ENCODE results near the gene CCN2. TPM values are rescaled to one million over a fixed set of nuclear protein-coding genes. Genes with fewer than 3 reads are reported as not detected.

The CCN2 gene
- total RNA-seq, 1 donor from 2014 or later, result 118 TPM

- Histone ChIP-seq H3K4me3 (no peak overlapping the region), H3K4me1 (no peaks in the 10 kb centered on the region), H3K36me3 (no peaks in the 10 kb centered on the region), H3K27ac (no peak overlapping the region), H3K27me3 (no peaks in the 10 kb centered on the region), H3K9me3 (no peaks in the 10 kb centered on the region)
- TF ChIP-seq CTCF (IDR thresholded peaks at IDR 0.05) (no peak), POLR2AphosphoS5 (IDR thresholded peaks at IDR 0.05; ENCODE audit: insufficient read depth in 1 of 2, low read depth in 1 of 2) (no peak), POLR2A (IDR thresholded peaks at IDR 0.05) (no peak)
- intact Hi-C loops (cut with DNase I), result loop anchor here (10.0 kb wide), 1 partner anchor 285 kb away; no protein-coding TSS in a partner anchor
- no peak for DNase-seq (ENCODE audit: extremely low spot score in 2 of 2)
These were observed 21.2 kb downstream of the CCN2 start for GRCh38 chr6:131929976-131930375.

GRCh38 chr6:131929264-131929663 is 21.9 kb downstream of the CCN2 start:
- no peak overlapping the region for H3K4me3 ChIP-seq
- H3K36me3 ChIP-seq, result no peaks in the 10 kb centered on the region
- H3K27ac ChIP-seq, result no peak overlapping the region
- DNase-seq (ENCODE audit: extremely low spot score in 2 of 2), result no peak
- H3K27me3 ChIP-seq, result no peaks in the 10 kb centered on the region
- no peaks in the 10 kb centered on the region for H3K9me3 ChIP-seq
- intact Hi-C loops (cut with DNase I), result loop anchor here (10.0 kb wide), 1 partner anchor 286 kb away; no protein-coding TSS in a partner anchor
- TF ChIP-seq CTCF (IDR thresholded peaks at IDR 0.05) (no peak), POLR2A (IDR thresholded peaks at IDR 0.05) (no peak)
- no peaks in the 10 kb centered on the region for H3K4me1 ChIP-seq

- intact Hi-C loops (cut with DNase I), result loop anchor here (5.0 to 10.0 kb wide), 2 partner anchors 290 to 332 kb away; no protein-coding TSS in a partner anchor
- TF ChIP-seq CTCF (IDR thresholded peaks at IDR 0.05) (peak; percentile 5 to 59 (median 45)), POLR2A (IDR thresholded peaks at IDR 0.05) (no peak)
- Histone ChIP-seq H3K9me3 (no peaks in the 10 kb centered on the region), H3K36me3 (no peaks in the 10 kb centered on the region), H3K27ac (no peak overlapping the region), H3K4me1 (no peaks in the 10 kb centered on the region), H3K27me3 (no peaks in the 10 kb centered on the region), H3K4me3 (no peak overlapping the region)
- no peak for DNase-seq (ENCODE audit: extremely low spot score in 2 of 2)
These were observed 26.2 kb downstream of the CCN2 start for GRCh38 chr6:131924881-131925474.

DNA sequence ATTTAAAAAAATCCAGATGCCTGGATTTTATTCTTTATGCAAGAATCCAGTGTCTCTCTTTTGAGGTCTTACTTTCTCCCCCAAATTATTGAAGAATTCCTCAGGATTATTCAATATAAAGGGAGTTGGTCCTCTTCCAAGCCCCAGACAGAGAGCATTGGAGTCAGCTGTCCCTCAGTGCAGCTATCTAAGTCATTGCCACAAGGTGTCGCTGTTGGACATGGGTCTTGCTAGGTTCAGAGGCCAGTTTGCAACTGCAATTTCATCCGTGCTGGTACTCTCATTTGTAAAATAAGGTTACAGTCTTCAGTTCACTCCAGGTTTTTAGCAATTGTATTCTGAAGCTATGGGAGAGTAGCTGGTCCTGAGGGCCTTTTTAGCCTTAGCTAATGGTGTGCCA is 27.8 kb downstream of the CCN2 start:
- H3K27me3 ChIP-seq, result no peaks in the 10 kb centered on the region
- H3K9me3 ChIP-seq, result no peaks in the 10 kb centered on the region
- H3K27ac ChIP-seq, result no peak overlapping the region
- DNase-seq (ENCODE audit: extremely low spot score in 2 of 2), result no peak
- H3K36me3 ChIP-seq, result no peaks in the 10 kb centered on the region
- H3K4me3 ChIP-seq, result no peak overlapping the region
- intact Hi-C loops (cut with DNase I), result loop anchor here (5.0 to 10.0 kb wide), 2 partner anchors 291 to 334 kb away; no protein-coding TSS in a partner anchor
- TF ChIP-seq CTCF (IDR thresholded peaks at IDR 0.05) (peak in 1 of 3 experiments; percentile 15), POLR2A (IDR thresholded peaks at IDR 0.05) (no peak)
- no peaks in the 10 kb centered on the region for H3K4me1 ChIP-seq

- Histone ChIP-seq H3K36me3 (no peaks in the 10 kb centered on the region), H3K4me1 (no peaks in the 10 kb centered on the region), H3K4me3 (no peak overlapping the region), H3K27me3 (no peaks in the 10 kb centered on the region), H3K9me3 (no peaks in the 10 kb centered on the region), H3K27ac (no peak overlapping the region)
- no peak for TF ChIP-seq CTCF (IDR thresholded peaks at IDR 0.05)
- TF ChIP-seq POLR2AphosphoS5 (IDR thresholded peaks at IDR 0.05; ENCODE audit: insufficient read depth in 1 of 2, low read depth in 1 of 2), result no peak
- TF ChIP-seq POLR2A (IDR thresholded peaks at IDR 0.05), result no peak
- intact Hi-C loops (cut with DNase I), result loop anchor here (5.0 to 10.0 kb wide), 2 partner anchors 294 to 337 kb away; no protein-coding TSS in a partner anchor
- no peak for DNase-seq (ENCODE audit: extremely low spot score in 2 of 2)
These were observed 30.5 kb downstream of the CCN2 start for GRCh38 chr6:131920656-131921055.

All from vagina (tissue), 2 donors.